Stimulated activated CD8-positive, alpha-beta memory T cell treated with anti-CD3 and anti-CD28 coated beads, Interleukin-12 subunit alpha, Interleukin-12 subunit beta, amount 100 ng/mL, for 4 hours (primary cell): ENCODE data around the gene LPAR5.
"Not testable (repeated sequence)": the region's sequence is repeated elsewhere in the genome, so short reads cannot be mapped to it uniquely, and the experiment has no call there.

Source experiments
- DNase-seq: peaks from one replicate; pipeline ENCODE4 v3.0.0-alpha.2; 2020; ENCODE audit warnings: low read depth

LPAR5 gene

GRCh38 chr12:6606331-6607131, 29.2 kb downstream of the LPAR5 start:
- peak; percentile 64 for DNase-seq

- DNase-seq: no peak
Measured at GRCh38 chr12:6605421-6606330, 30.1 kb downstream of the LPAR5 start.

GRCh38 chr12:6604259-6605029, 31.3 kb downstream of the LPAR5 start:
- DNase-seq: no peak

GRCh38 chr12:6603095-6603567, 32.6 kb downstream of the LPAR5 start:
- DNase-seq: no peak

GRCh38 chr12:6602526-6602925, 33.2 kb downstream of the LPAR5 start:
- no peak for DNase-seq

GRCh38 chr12:6595673-6596072, 40.1 kb downstream of the LPAR5 start:
- DNase-seq: not testable (repeated sequence)

- DNase-seq: no peak
Measured at GRCh38 chr12:6592087-6592486, 43.7 kb downstream of the LPAR5 start.

GRCh38 chr12:6586569-6586968, 49.2 kb downstream of the LPAR5 start:
- not testable (repeated sequence) for DNase-seq

- DNase-seq: no peak
Measured at GRCh38 chr12:6584293-6584692, 51.5 kb downstream of the LPAR5 start.

- no peak for DNase-seq
Measured at GRCh38 chr12:6582959-6583358, 52.8 kb downstream of the LPAR5 start.

GRCh38 chr12:6582196-6582595, 53.6 kb downstream of the LPAR5 start:
- no peak for DNase-seq

GRCh38 chr12:6575648-6576047, 60.1 kb downstream of the LPAR5 start:
- DNase-seq: no peak

GRCh38 chr12:6574576-6575295, 61.0 kb downstream of the LPAR5 start:
- no peak for DNase-seq

- DNase-seq: no peak
Measured at GRCh38 chr12:6573001-6573400, 62.8 kb downstream of the LPAR5 start.

GRCh38 chr12:6570264-6570887, 65.4 kb downstream of the LPAR5 start:
- DNase-seq: no peak

GRCh38 chr12:6569786-6570185, 66.0 kb downstream of the LPAR5 start:
- DNase-seq: no peak

- no peak for DNase-seq
Measured at GRCh38 chr12:6569312-6569711, 66.4 kb downstream of the LPAR5 start.
